ENCODE results near the gene CEMIP. TPM values are rescaled to one million over a fixed set of nuclear protein-coding genes. Genes with fewer than 3 reads are reported as not detected.

Gene CEMIP
- total RNA-seq, 1 donor from 2014 or later = 5.3 TPM

DNA sequence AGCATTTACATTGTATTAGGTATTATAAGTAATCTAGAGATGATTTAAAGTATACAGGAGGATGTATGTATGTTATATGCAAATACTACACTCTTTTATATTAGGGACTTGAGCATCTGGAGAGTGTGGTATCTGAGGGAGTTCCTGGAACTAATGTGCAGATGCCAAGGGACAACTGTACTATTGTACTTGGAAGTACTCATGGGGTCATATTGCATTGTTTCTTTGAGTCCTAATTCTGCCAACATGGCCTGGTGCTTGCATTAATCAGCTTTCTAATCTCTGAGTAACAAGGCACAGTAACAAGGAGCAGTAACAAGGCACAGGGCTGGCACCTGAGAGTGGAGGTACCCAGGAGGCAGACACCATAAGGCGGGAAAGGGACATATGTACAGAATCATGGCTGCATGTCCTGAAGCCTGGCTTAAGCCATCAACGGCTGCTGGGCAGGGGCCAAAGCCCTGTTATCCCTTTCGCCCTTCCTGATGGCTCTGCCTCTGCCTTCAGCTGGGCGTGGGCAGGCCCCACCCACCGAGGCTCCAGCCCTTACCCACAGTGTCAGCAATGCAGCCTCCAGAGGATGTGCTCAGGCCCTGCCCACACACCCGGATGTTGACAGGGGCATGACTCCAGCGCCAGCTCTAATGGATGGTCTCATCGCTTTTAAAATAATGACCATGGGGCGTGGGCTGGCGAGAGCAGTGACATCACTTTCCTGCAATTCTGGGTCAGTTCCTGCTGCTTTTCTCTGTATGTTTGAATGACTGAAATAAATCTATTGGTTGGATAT lies 22.9 kb downstream of the CEMIP start:
- peak; percentile 55 for DNase-seq (ENCODE audit: low read depth)
- Histone ChIP-seq H3K36me3 (ENCODE audit: control insufficient read depth, insufficient read depth, low read length) (no peaks in the 10 kb centered on the region), H3K4me3 (ENCODE audit: low read depth, low read length) (no peak overlapping the region), H3K27me3 (ENCODE audit: control insufficient read depth, insufficient read depth, low read length) (no peaks in the 10 kb centered on the region)
- TF ChIP-seq CTCF (IDR thresholded peaks at IDR 0.05; ENCODE audit: insufficient read depth, low read length, severe bottlenecking) = no peak
- no peak for FAIRE-seq

DNA sequence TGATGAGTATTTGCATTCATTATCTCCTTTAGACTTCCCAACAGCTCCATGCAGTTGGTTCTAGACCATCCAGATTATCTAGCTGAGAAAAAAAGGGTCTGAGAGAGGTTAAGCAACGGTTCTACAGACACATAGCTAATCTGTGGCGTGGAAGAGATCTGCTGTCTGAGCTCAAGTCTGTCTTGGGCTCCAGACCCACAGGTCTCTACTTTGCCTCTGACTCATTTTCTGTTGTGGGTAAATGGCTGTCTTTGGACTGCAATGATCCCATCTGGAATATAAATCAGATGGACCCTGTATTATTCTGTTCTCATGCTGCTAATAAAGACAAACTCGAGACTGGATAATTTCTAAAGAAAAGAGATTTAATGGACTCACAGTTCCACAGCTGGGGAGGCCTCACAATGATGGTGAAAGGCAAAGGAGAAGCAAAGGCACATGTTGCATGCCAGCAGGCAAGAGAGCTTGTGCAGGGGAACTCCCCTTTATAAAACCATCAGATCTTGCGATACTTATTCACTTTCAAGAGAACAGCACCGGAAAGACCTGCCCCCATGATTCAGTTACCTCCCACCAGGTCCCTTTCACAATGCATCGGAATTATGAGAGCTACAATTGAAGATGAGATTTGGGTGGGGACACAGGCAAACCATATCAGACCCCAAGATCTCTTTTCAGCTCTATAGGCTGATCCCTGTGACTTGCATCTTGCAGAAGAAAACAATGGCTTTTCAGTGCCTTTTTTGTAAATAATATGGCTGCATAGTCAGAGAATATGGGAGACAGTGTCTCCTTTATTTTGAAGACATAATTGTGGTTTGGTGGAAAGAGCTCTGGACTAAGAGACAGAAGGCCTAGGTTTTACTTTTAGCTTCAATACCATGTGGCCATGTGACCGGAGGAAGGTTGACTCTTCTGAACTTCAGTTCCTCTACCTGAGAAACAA lies 24.7 kb downstream of the CEMIP start:
- no peak for TF ChIP-seq CTCF (IDR thresholded peaks at IDR 0.05; ENCODE audit: insufficient read depth, low read length, severe bottlenecking)
- DNase-seq (ENCODE audit: low read depth) (peak; percentile 15), FAIRE-seq (no peak)
- H3K27me3 ChIP-seq (ENCODE audit: control insufficient read depth, insufficient read depth, low read length) = no peaks in the 10 kb centered on the region
- no peaks in the 10 kb centered on the region for H3K36me3 ChIP-seq (ENCODE audit: control insufficient read depth, insufficient read depth, low read length)
- H3K4me3 ChIP-seq (ENCODE audit: low read depth, low read length) = no peak overlapping the region

GRCh38 chr15:80804970-80805495 lies 25.9 kb downstream of the CEMIP start:
- FAIRE-seq = peak; percentile 7

DNA sequence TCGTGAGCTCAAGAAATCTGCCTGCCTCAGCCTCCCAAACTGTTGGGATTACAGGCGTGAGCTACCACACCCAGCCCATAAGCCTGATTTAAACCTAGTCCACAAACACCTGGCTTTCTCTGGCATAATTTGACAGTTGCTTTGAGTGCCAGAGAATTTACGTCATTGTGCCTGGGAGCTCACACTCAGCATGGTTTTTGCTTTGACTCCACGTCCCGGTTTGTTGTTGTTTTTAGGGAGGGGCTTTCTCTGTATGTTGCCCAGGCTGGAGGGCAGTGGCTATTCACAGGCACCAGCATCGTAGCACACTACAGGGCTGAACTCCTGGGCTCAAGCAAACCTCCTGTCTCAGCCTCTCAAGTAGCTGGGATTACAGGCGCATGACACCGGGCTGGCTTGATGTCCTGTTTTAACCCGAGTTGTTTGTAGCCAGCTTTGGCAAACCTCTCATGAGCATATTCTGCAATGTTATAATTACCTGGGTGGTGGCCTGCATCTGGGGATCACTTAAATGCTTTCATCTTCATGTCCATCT lies 32.7 kb downstream of the CEMIP start:
- Histone ChIP-seq H3K36me3 (ENCODE audit: control insufficient read depth, insufficient read depth, low read length) (no peaks in the 10 kb centered on the region), H3K4me3 (ENCODE audit: low read depth, low read length) (no peak overlapping the region), H3K27me3 (ENCODE audit: control insufficient read depth, insufficient read depth, low read length) (no peaks in the 10 kb centered on the region)
- TF ChIP-seq CTCF (IDR thresholded peaks at IDR 0.05; ENCODE audit: insufficient read depth, low read length, severe bottlenecking) = no peak
- FAIRE-seq (no peak), DNase-seq (ENCODE audit: low read depth) (no peak)

More at GRCh38 chr15:80804970-80805495, 25.9 kb downstream of the CEMIP start:
- Histone ChIP-seq H3K36me3 (ENCODE audit: control insufficient read depth, insufficient read depth, low read length) (no peaks in the 10 kb centered on the region), H3K4me3 (ENCODE audit: low read depth, low read length) (no peak overlapping the region), H3K27me3 (ENCODE audit: control insufficient read depth, insufficient read depth, low read length) (no peaks in the 10 kb centered on the region)
- peak; percentile 90 for DNase-seq (ENCODE audit: low read depth)
- TF ChIP-seq CTCF (IDR thresholded peaks at IDR 0.05; ENCODE audit: insufficient read depth, low read length, severe bottlenecking) = no peak

- Histone ChIP-seq H3K36me3 (ENCODE audit: control insufficient read depth, insufficient read depth, low read length) (no peaks in the 10 kb centered on the region), H3K27me3 (ENCODE audit: control insufficient read depth, insufficient read depth, low read length) (no peaks in the 10 kb centered on the region), H3K4me3 (ENCODE audit: low read depth, low read length) (no peak overlapping the region)
- TF ChIP-seq CTCF (IDR thresholded peaks at IDR 0.05; ENCODE audit: insufficient read depth, low read length, severe bottlenecking) = no peak
- FAIRE-seq (no peak), DNase-seq (ENCODE audit: low read depth) (no peak)
Measured at GRCh38 chr15:80815106-80815505, 35.9 kb downstream of the CEMIP start.

All from bronchial epithelial cell (primary cell).